SK-N-MC (cell line): ENCODE measurements around the gene MAMSTR.
A peak's percentile ranks its signal among the peaks of the same experiment; 100 is the strongest.

ENCODE experiments used
- DNase-seq: peaks from one replicate; pipeline ENCODE4 v3.0.0-alpha.2; 2011; ENCODE audit warnings: low read depth, low spot score
- H3K27ac ChIP-seq: fragments of 200-600 bp; sonication (generic); 2 replicates; pipeline ENCODE4 v1.5.1; 2016; ENCODE audit warnings: mixed run types
- H3K36me3 ChIP-seq: fragments of 200-600 bp; sonication (generic); 2 replicates; pipeline ENCODE4 v1.6.1; 2017; ENCODE audit warnings: antibody characterized with exemption, low read length, mixed read lengths; ENCODE audit not compliant: insufficient read depth
- H3K4me3 ChIP-seq: fragments of 200-600 bp; sonication (generic); 2 replicates; pipeline ENCODE4 v1.5.1; 2016
- H3K9ac ChIP-seq: fragments of 200-600 bp; sonication (generic); 2 replicates; pipeline ENCODE4 v1.8.0; 2017; ENCODE audit warnings: mixed run types, mixed read lengths; ENCODE audit not compliant: insufficient read length
- H3K9me3 ChIP-seq: fragments of 200-600 bp; sonication (generic); 2 replicates; pipeline ENCODE4 v1.6.1; 2017; ENCODE audit warnings: low read depth, mild to moderate bottlenecking, antibody characterized with exemption, low read length, moderate library complexity, mixed read lengths
- EZH2 ChIP-seq: fragments of 200-600 bp; sonication (generic); IDR thresholded peaks from one replicate; pipeline ENCODE4 v1.6.1; 2017; ENCODE audit warnings: antibody characterized with exemption
- FOXP2 ChIP-seq: optimal IDR thresholded peaks from 2 replicates; pipeline ENCODE3; 2011; ENCODE audit warnings: mild to moderate bottlenecking, moderate library complexity; ENCODE audit not compliant: insufficient read depth; ENCODE audit errors: extremely low read length, control extremely low read depth
- POLR2AphosphoS5 ChIP-seq: IDR thresholded peaks from 2 replicates; pipeline ENCODE4 v1.6.1; 2012; ENCODE audit warnings: mild to moderate bottlenecking, low read depth, low read length, borderline replicate concordance

MAMSTR gene

DNA sequence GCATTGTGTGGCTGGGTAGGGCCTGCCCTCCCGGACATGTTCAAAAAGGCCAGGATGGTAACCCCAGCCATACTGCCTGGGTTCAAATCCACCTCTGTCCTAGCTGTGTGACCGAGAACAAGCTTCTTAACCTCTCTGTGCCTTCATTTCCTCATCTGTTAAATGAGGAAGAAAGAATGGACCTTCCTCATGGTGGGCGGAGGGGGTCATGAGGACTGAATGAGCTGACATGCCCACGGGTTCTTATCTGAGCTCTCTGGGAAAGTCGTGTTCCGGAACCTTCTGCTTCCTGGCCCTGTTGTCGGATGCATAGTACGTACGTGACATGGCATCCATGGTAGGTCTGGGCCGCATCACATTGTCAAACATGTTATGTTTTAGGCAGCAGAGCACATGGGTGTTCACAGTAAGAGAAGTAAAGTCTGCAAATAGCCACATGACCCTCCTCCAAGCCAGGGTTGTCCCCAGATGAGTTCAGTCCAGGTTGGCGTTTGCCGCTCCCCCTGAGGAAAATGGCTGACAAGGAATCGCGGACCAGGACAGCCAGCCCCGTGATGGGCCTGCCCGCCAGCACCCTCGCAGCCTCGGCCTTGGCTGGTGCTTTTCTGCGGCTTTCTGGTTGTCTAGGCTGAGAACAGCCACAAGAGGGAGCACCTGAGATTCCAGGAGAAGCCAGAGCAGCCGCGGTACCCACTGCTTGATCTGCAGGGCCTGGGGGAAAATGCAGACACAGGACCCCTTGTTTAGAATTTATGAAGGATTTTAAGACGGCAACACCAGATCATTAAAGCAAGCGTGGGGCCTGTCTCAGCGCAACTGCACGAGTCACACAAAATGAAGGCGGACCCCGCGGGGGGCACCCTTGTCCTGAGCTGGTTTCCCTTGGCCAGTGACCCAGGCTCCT lies 44.4 kb downstream of the MAMSTR start:
- Histone ChIP-seq H3K9me3 (no peaks in the 10 kb centered on the region), H3K27ac (no peak overlapping the region), H3K9ac (no peak overlapping the region), H3K4me3 (no peak overlapping the region), H3K36me3 (no peaks in the 10 kb centered on the region)
- TF ChIP-seq POLR2AphosphoS5 (no peak), EZH2 (no peak), FOXP2 (no peak)
- DNase-seq: peak; percentile 62

DNA sequence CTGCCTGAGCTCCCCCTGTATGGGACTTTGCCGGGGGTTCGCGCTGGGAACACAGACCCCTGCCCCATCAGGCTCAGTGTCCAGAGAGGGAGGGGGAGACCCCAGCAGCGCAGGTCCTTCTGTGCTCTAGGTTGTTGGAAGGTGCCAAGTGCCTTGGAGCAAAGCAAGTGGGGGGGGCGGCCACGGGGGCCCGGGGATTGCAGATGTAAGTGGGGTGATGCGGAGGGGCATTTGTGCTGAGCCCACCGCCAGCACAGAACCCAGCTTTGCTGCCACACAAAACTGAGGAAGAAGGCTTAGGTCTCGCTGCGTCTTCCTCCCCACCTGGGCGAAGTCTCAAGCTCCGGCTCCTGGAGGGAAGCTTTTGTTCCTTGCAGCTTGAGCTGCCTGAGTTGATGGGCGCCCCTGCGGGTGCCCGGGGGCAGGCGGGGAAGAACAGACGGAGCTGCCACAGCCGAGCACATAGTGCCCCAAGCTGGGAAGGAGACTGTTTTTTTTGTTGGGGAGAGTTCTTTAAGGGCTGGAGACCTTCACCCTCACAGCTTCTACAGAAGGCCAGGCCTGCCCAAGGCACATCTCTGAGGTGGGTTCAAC lies 45.2 kb downstream of the MAMSTR start:
- TF ChIP-seq EZH2 (no peak), POLR2AphosphoS5 (no peak), FOXP2 (no peak)
- Histone ChIP-seq H3K9me3 (no peaks in the 10 kb centered on the region), H3K27ac (no peak overlapping the region), H3K36me3 (no peaks in the 10 kb centered on the region), H3K4me3 (no peak overlapping the region), H3K9ac (no peak overlapping the region)
- no peak for DNase-seq

DNA sequence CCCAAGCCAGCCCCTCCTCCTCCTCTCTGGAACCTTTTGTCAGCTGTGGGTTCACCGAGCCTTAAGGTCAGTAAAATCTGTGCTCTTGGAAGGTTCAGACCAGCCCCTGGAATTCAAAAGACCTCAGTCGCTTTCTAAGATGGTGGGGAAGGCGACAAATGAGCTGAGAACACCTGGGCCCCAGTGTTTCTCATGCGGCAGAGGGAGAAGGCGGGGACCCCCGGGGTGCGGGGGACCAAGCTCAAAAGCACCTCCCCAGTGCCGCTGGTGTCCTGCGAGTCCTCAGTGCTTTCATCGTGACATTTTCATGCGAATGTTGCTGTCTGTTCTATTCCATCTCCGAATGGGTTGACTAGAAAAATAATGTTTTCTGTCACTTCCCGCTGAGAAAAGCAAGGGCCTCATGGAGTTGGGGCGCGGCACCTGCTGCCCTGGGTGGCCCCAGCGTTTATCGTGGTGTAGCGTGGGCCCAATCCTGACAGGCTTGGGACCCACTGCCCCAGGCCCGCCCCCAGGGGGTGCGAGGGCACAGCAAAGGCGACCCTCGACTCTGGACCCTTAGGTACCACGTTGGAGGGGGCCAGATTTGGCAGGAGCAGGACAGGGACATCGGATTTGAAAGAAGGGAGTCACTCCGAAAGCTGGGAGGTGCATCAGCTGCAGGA lies 46.0 kb downstream of the MAMSTR start:
- TF ChIP-seq EZH2 (no peak), FOXP2 (no peak), POLR2AphosphoS5 (no peak)
- no peak overlapping the region for H3K4me3 ChIP-seq
- H3K27ac ChIP-seq: no peak overlapping the region
- no peak for DNase-seq
- H3K9me3 ChIP-seq: no peaks in the 10 kb centered on the region
- H3K36me3 ChIP-seq: no peaks in the 10 kb centered on the region
- H3K9ac ChIP-seq: no peak overlapping the region

DNA sequence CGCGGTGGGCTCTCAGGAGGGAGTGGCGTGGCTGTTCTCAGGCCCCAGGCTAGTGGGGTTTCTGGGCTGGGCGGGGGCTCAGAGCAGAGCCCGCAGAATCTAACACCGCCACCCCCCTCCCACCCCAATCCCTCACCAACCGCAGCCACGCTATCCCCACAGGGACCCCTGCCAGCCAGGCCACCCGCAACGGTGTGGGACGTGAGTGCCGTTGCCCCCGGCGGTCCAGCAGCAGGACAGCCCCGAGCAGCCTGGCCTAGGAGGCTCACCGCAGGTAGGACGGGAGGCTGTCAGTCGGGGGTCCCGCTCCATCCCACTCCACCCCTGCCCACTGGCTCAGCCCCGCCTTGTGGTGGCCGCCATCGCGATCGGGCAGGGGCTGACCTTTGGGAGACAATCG lies 46.5 kb downstream of the MAMSTR start, which contains the start of gene NTN5:
NTN5 (minus strand) TSS at position 24 of the 400 bp plus-strand sequence. CDS start 2,031 bp downstream, outside the sequence.
- no peaks in the 10 kb centered on the region for H3K36me3 ChIP-seq
- no peaks in the 10 kb centered on the region for H3K9me3 ChIP-seq
- TF ChIP-seq EZH2 (no peak), POLR2AphosphoS5 (no peak), FOXP2 (no peak)
- DNase-seq: no peak
- H3K4me3 ChIP-seq: no peak within 1 kb of the TSS
- no peak within 1 kb of the TSS for H3K9ac ChIP-seq
- no peak within 1 kb of the TSS for H3K27ac ChIP-seq

DNA sequence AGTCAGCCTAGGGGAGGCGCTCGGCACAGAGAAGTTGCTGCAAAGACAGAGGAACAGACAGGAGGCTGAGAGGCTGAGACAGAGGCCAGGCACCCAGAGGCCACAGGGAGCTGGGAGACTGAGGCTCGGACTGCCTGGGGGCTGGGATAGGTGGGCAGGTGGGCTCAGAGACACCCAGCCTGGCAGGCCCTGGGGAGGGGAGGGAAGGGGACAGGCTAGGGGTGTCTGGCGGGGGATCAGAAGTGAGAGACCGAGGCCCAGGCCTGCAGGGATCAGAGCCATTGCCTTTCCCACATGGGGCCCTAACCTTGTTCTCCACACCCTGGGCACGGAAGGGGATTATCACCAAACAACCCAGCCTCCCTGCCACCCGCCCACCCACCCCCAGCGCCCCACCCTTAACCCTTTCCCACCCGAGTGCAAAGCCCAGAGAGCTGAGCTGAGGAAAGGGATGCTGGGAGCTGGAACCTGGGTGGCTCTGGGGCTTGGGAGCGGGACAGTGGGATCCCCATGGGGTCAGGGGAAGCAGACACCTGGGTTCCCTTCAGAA lies 48.0 kb downstream of the MAMSTR start:
- Histone ChIP-seq H3K4me3 (no peak overlapping the region), H3K9me3 (no peaks in the 10 kb centered on the region), H3K27ac (no peak overlapping the region), H3K9ac (no peak overlapping the region), H3K36me3 (no peaks in the 10 kb centered on the region)
- DNase-seq: no peak
- TF ChIP-seq POLR2AphosphoS5 (no peak), EZH2 (no peak), FOXP2 (no peak)

DNA sequence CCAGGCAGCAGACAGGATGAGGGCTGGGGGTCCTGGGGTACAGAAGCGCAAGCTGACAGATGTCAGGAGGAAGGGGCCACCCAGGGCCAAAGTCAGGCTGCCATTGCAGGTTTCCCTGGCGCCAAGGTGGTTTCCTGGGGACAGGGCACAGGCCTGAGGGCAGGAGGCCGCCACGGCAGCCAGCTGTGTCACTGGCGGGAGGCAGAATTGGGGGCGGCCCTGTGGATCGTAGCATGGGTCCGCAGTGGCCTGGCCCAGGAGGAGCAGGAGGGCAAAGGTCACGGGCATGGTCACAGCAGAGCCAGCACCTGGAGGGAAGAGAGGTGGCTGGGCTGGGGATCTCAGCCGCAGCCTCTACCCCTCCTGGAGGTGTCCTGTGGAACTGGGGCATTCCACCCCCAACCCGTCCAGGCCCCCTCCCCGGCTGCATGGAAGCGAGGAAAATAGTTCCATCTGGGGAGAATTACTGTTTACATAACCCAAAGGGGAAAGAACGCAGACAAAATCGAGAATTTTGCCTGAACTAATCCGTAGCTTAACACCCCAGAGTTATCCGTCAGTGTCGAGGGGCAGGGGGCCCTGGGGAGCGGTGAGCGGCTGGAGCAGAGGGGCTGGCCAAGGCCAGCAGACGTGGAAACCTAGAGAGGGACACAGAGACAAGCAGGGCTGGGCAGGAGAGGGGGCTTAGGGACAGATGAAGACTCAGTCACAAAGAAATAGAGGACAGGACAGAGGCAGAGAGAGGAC lies 48.7 kb downstream of the MAMSTR start:
- H3K9me3 ChIP-seq: no peaks in the 10 kb centered on the region
- TF ChIP-seq FOXP2 (no peak), EZH2 (no peak), POLR2AphosphoS5 (no peak)
- no peak overlapping the region for H3K4me3 ChIP-seq
- no peak overlapping the region for H3K9ac ChIP-seq
- no peak overlapping the region for H3K27ac ChIP-seq
- DNase-seq: no peak
- H3K36me3 ChIP-seq: no peaks in the 10 kb centered on the region

DNA sequence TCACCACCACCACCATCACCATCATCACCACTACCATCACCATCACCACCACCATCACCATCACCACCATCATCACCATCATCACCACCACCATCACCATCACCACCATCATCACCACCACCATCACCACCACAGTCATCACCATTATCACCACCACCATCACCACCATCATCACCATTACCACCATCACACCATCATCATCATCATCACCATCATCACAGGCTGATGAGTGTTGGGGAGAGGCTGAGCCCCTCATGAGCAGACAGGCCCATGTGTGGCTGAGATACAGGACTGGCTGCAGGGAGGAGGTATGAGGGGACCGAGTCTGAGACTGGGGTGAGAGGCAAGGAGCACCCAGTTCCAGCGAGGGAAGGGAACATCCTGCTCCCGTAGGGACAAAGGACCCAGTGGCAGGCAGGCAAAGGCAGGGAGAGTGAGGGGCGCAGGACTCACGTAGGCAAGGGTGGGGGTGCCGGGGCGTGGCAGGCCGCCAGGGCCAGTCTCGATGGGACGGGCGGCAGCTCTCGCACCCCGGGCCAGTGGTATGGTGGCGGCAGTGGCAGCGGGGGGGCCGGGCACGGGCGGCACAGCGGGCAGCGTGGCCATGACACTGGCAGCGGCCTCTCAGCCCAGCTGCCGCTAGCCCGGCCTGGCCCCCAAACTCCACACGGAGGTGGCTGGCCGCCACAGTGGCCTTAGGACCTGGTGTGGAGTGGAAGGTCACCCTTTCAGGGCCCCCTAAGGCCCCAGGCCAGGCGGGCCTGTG lies 49.4 kb downstream of the MAMSTR start:
- Histone ChIP-seq H3K36me3 (no peaks in the 10 kb centered on the region), H3K9ac (no peak overlapping the region), H3K9me3 (no peaks in the 10 kb centered on the region), H3K27ac (no peak overlapping the region), H3K4me3 (no peak overlapping the region)
- DNase-seq: no peak
- TF ChIP-seq POLR2AphosphoS5 (no peak), EZH2 (no peak), FOXP2 (no peak)
